ENCODE measurements around the gene PIGX. TPM values are rescaled to one million over a fixed set of nuclear protein-coding genes. Genes with fewer than 3 reads are reported as not detected.
A peak's percentile ranks its signal among the peaks of the same experiment; 100 is the strongest.

Gene PIGX
- total RNA-seq, 2 donors from 2014 or later: 16.6 to 41.5 TPM

GRCh38 chr3:196686436-196686835 is 25.7 kb upstream of the PIGX start:
- ATAC-seq (no peak), DNase-seq (no peak)
- Histone ChIP-seq H3K4me3 (no peak overlapping the region), H3K27me3 (no peaks in the 10 kb centered on the region), H3K9me3 (no peaks in the 10 kb centered on the region), H3K4me1 (no peaks in the 10 kb centered on the region), H3K27ac (no peak overlapping the region), H3K36me3 (replicated peaks in 1 of 2; ENCODE audit: insufficient read depth in 1 of 2, low read depth in 2 of 2) (no peaks in the 10 kb centered on the region)
- TF ChIP-seq POLR2A (IDR thresholded peaks at IDR 0.05) (no peak), CTCF (IDR thresholded peaks at IDR 0.05) (no peak)
- 50 to 68% methylated on average over 2 of the region's 2 CpGs for WGBS, 2 donors
- intact Hi-C loops (cut with DNase I): loop anchor here (5.0 to 10.0 kb wide), 2 partner anchors 79 to 432 kb away; no protein-coding TSS in a partner anchor

GRCh38 chr3:196688349-196688748 is 23.8 kb upstream of the PIGX start:
- DNase-seq: peak in 2 of 4 donors; percentile 15 to 75
- intact Hi-C loops (cut with DNase I): loop anchor here (5.0 to 10.0 kb wide), 2 partner anchors 81 to 434 kb away; no protein-coding TSS in a partner anchor
- WGBS, 2 donors: 25 to 35% methylated on average over 5 of the region's 5 CpGs

GRCh38 chr3:196689941-196690660 is 22.1 kb upstream of the PIGX start:
- 73 to 78% methylated on average over 14 to 17 of the region's 17 CpGs for WGBS, 2 donors
- Histone ChIP-seq H3K27me3 (no peaks in the 10 kb centered on the region), H3K36me3 (replicated peaks in 1 of 2; ENCODE audit: insufficient read depth in 1 of 2, low read depth in 2 of 2) (no peaks in the 10 kb centered on the region), H3K27ac (no peak overlapping the region), H3K4me1 (no peaks in the 10 kb centered on the region), H3K9me3 (no peaks in the 10 kb centered on the region), H3K4me3 (no peak overlapping the region)
- DNase-seq (no peak), ATAC-seq (no peak)
- no peak for TF ChIP-seq POLR2A (IDR thresholded peaks at IDR 0.05)
- intact Hi-C loops (cut with DNase I): loop anchor here (5.0 to 10.0 kb wide), 2 partner anchors 83 to 435 kb away; no protein-coding TSS in a partner anchor

More at GRCh38 chr3:196688349-196688748, 23.8 kb upstream of the PIGX start:
- Histone ChIP-seq H3K4me1 (no peaks in the 10 kb centered on the region), H3K4me3 (no peak overlapping the region), H3K27ac (no peak overlapping the region), H3K27me3 (no peaks in the 10 kb centered on the region), H3K9me3 (no peaks in the 10 kb centered on the region), H3K36me3 (replicated peaks in 1 of 2; ENCODE audit: insufficient read depth in 1 of 2, low read depth in 2 of 2) (no peaks in the 10 kb centered on the region)
- TF ChIP-seq CTCF (IDR thresholded peaks at IDR 0.05) (no peak), POLR2A (IDR thresholded peaks at IDR 0.05) (no peak)
- no peak for ATAC-seq

GRCh38 chr3:196691386-196691785 is 20.8 kb upstream of the PIGX start:
- 39 to 62% methylated on average over 8 of the region's 8 CpGs for WGBS, 2 donors
- Histone ChIP-seq H3K36me3 (replicated peaks in 1 of 2; ENCODE audit: insufficient read depth in 1 of 2, low read depth in 2 of 2) (no peaks in the 10 kb centered on the region), H3K27me3 (no peaks in the 10 kb centered on the region), H3K4me1 (no peaks in the 10 kb centered on the region), H3K4me3 (no peak overlapping the region), H3K9me3 (no peaks in the 10 kb centered on the region), H3K27ac (no peak overlapping the region)
- DNase-seq (no peak), ATAC-seq (no peak)
- intact Hi-C loops (cut with DNase I): no loop called here
- TF ChIP-seq POLR2A (IDR thresholded peaks at IDR 0.05) (no peak), CTCF (IDR thresholded peaks at IDR 0.05) (no peak)

- DNase-seq (no peak), ATAC-seq (no peak)
- Histone ChIP-seq H3K27me3 (no peaks in the 10 kb centered on the region), H3K36me3 (replicated peaks in 1 of 2; ENCODE audit: insufficient read depth in 1 of 2, low read depth in 2 of 2) (no peaks in the 10 kb centered on the region), H3K4me3 (no peak overlapping the region), H3K9me3 (no peaks in the 10 kb centered on the region), H3K4me1 (no peaks in the 10 kb centered on the region), H3K27ac (no peak overlapping the region)
- intact Hi-C loops (cut with DNase I): no loop called here
- no peak for TF ChIP-seq POLR2A (IDR thresholded peaks at IDR 0.05)
- no peak for TF ChIP-seq CTCF (IDR thresholded peaks at IDR 0.05)
- 0 to 5% methylated on average over 1 of the region's 1 CpG for WGBS, 2 donors
These were observed 18.0 kb upstream of the PIGX start for GRCh38 chr3:196694202-196694638.

Data from body of pancreas (tissue), 4 donors.